H9 (cell line): ENCODE data around the gene SCN5A. TPM values are rescaled to one million over a fixed set of nuclear protein-coding genes. Genes with fewer than 3 reads are reported as not detected.

Source experiments
- DNase-seq: peaks from one replicate; pipeline ENCODE4 v3.0.0-alpha.2; 2017
- H2AFZ ChIP-seq: one replicate; pipeline ENCODE4 v1.6.1; 2013; ENCODE audit warnings: mild to moderate bottlenecking, low read length, control low read depth, moderate library complexity
- H2AK5ac ChIP-seq: 2 replicates; pipeline ENCODE4 v1.6.1; 2013; ENCODE audit warnings: low read length, control low read depth, mixed read lengths; ENCODE audit not compliant: insufficient read length
- H2BK120ac ChIP-seq: one replicate; pipeline ENCODE4 v1.6.1; 2013; ENCODE audit warnings: low read depth, mild to moderate bottlenecking, low read length, control low read depth, inconsistent platforms; ENCODE audit not compliant: poor library complexity, severe bottlenecking
- H2BK12ac ChIP-seq: 2 replicates; pipeline ENCODE4 v1.6.1; 2013; ENCODE audit warnings: low read length, control low read depth, mixed read lengths, low read depth; ENCODE audit not compliant: insufficient read length
- H2BK15ac ChIP-seq: 2 replicates; pipeline ENCODE4 v1.6.1; 2013; ENCODE audit warnings: low read depth, low read length, control low read depth
- H2BK20ac ChIP-seq: one replicate; pipeline ENCODE4 v1.6.1; 2013; ENCODE audit warnings: low read depth, mild to moderate bottlenecking, low read length, control low read depth, inconsistent platforms; ENCODE audit not compliant: poor library complexity, severe bottlenecking
- H2BK5ac ChIP-seq: 2 replicates; pipeline ENCODE4 v1.6.1; 2013; ENCODE audit warnings: low read length, control low read depth, mixed read lengths; ENCODE audit not compliant: insufficient read length
- H3K14ac ChIP-seq: 2 replicates; pipeline ENCODE4 v1.6.1; 2013; ENCODE audit warnings: low read length, control low read depth; ENCODE audit not compliant: insufficient read depth
- H3K18ac ChIP-seq: 2 replicates; pipeline ENCODE4 v1.6.1; 2013; ENCODE audit warnings: low read depth, mild to moderate bottlenecking, mixed read lengths, low read length, control low read depth; ENCODE audit not compliant: insufficient read length
- H3K23ac ChIP-seq: 2 replicates; pipeline ENCODE4 v1.6.1; 2013; ENCODE audit warnings: low read length, control low read depth, mixed read lengths, low read depth; ENCODE audit not compliant: insufficient read length
- H3K23me2 ChIP-seq: 2 replicates; pipeline ENCODE4 v1.6.1; 2013; ENCODE audit warnings: low read depth, mild to moderate bottlenecking, mixed read lengths, low read length, control low read depth; ENCODE audit not compliant: insufficient read length, poor library complexity, severe bottlenecking
- H3K27ac ChIP-seq: 2 replicates; pipeline ENCODE4 v1.5.1; 2013; ENCODE audit warnings: low read length, control low read depth, mixed read lengths, low read depth; ENCODE audit not compliant: insufficient read length
- H3K27me3 ChIP-seq: 2 replicates; pipeline ENCODE4 v1.6.1; 2013; ENCODE audit warnings: low read length, control low read depth, inconsistent platforms; ENCODE audit not compliant: insufficient read depth
- H3K4ac ChIP-seq: 2 replicates; pipeline ENCODE4 v1.6.1; 2013; ENCODE audit warnings: low read depth, mild to moderate bottlenecking, control low read depth, inconsistent platforms, low read length, moderate library complexity
- H3K4me1 ChIP-seq: 2 replicates; pipeline ENCODE4 v1.6.1; 2013; ENCODE audit warnings: low read length, control low read depth, inconsistent platforms; ENCODE audit not compliant: insufficient read depth
- H3K4me2 ChIP-seq: 2 replicates; pipeline ENCODE4 v1.6.1; 2013; ENCODE audit warnings: low read length, control low read depth, mixed read lengths; ENCODE audit not compliant: insufficient read length, insufficient read depth
- H3K56ac ChIP-seq: 2 replicates; pipeline ENCODE4 v1.6.1; 2013; ENCODE audit warnings: low read depth, mild to moderate bottlenecking, mixed read lengths, low read length, control low read depth; ENCODE audit not compliant: insufficient read length
- H3K79me1 ChIP-seq: 2 replicates; pipeline ENCODE4 v1.6.1; 2013; ENCODE audit warnings: low read depth, mild to moderate bottlenecking, moderate library complexity, low read length, control low read depth, inconsistent platforms; ENCODE audit not compliant: insufficient read depth, poor library complexity, severe bottlenecking
- H3K79me2 ChIP-seq: 2 replicates; pipeline ENCODE4 v1.6.1; 2013; ENCODE audit warnings: low read length, control low read depth, inconsistent platforms; ENCODE audit not compliant: insufficient read depth
- H3K9ac ChIP-seq: 2 replicates; pipeline ENCODE4 v1.6.1; 2013; ENCODE audit warnings: low read length, control low read depth, mixed read lengths; ENCODE audit not compliant: insufficient read length; ENCODE audit errors: extremely low read depth
- H3K9me3 ChIP-seq: one replicate; pipeline ENCODE4 v1.6.1; 2013; ENCODE audit warnings: low read depth, low read length, inconsistent platforms; ENCODE audit not compliant: control insufficient read depth
- H3T11ph ChIP-seq: one replicate; pipeline ENCODE4 v1.6.1; 2013; ENCODE audit warnings: mild to moderate bottlenecking, low read length, control low read depth, inconsistent platforms
- H4K20me1 ChIP-seq: one replicate; pipeline ENCODE4 v1.6.1; 2013; ENCODE audit not compliant: control insufficient read depth, insufficient read length, insufficient read depth
- H4K5ac ChIP-seq: 2 replicates; pipeline ENCODE4 v1.6.1; 2013; ENCODE audit warnings: low read depth, mild to moderate bottlenecking, mixed read lengths, low read length, control low read depth; ENCODE audit not compliant: insufficient read length
- H4K8ac ChIP-seq: replicated peaks from 2 replicates; pipeline ENCODE4 v1.6.1; 2013; ENCODE audit warnings: low read length, control low read depth, mixed read lengths, low read depth; ENCODE audit not compliant: insufficient read length
- H4K91ac ChIP-seq: 2 replicates; pipeline ENCODE4 v1.6.1; 2013; ENCODE audit warnings: low read depth, mild to moderate bottlenecking, moderate library complexity, mixed read lengths, low read length, control low read depth; ENCODE audit not compliant: insufficient read length
- H3K27ac Mint-ChIP-seq, 3 experiments: 2 replicates in 2 of 3; 3 replicates in 1 of 3; pipeline ENCODE4 v1.8.0; 2020 to 2021; ENCODE audit warnings: mixed read lengths in 3 of 3, mild to moderate bottlenecking in 1 of 3, moderate library complexity in 1 of 3
- H3K27me3 Mint-ChIP-seq: 2 replicates; pipeline ENCODE4 v1.8.0; 2021; ENCODE audit warnings: low read depth, mild to moderate bottlenecking, moderate library complexity, mixed read lengths
- H3K36me3 Mint-ChIP-seq, 3 experiments: 2 replicates in 2 of 3; 3 replicates in 1 of 3; pipeline ENCODE4 v1.8.0; 2020 to 2021; ENCODE audit warnings: low read depth in 3 of 3, mixed read lengths in 3 of 3; ENCODE audit not compliant: insufficient read depth in 1 of 3
- H3K4me1 Mint-ChIP-seq, 2 experiments: 2 replicates each; pipeline ENCODE4 v1.8.0; 2020; ENCODE audit warnings: mixed read lengths in 2 of 2
- H3K4me3 Mint-ChIP-seq, 2 experiments: 2 replicates in 1 of 2; 3 replicates in 1 of 2; pipeline ENCODE4 v1.8.0; 2020 to 2021; ENCODE audit warnings: mild to moderate bottlenecking in 2 of 2, mixed read lengths in 2 of 2, moderate library complexity in 1 of 2
- H3K9me3 Mint-ChIP-seq, 2 experiments: 2 replicates in 1 of 2; 3 replicates in 1 of 2; pipeline ENCODE4 v1.8.0; 2020; ENCODE audit warnings: mild to moderate bottlenecking in 2 of 2, mixed read lengths in 2 of 2, moderate library complexity in 1 of 2
- CTCF ChIP-seq: fragments of 200-600 bp; sonication (generic); conservative IDR thresholded peaks from 3 replicates; pipeline ENCODE4 v1.8.0; 2021; ENCODE audit warnings: antibody characterized with exemption, mild to moderate bottlenecking
- WGBS: extraction: QIAGEN DNeasy Blood & Tissue Kit; methylation state at CpG from one replicate; pipeline ENCODE4 v1.1.7; 2013; ENCODE audit warnings: missing lambda C conversion rate, low lambda C conversion rate, mixed read lengths; ENCODE audit not compliant: insufficient read length; ENCODE audit errors: extremely low coverage; 5-methylcytosine and 5-hydroxymethylcytosine counted together
- total RNA-seq: library from RNA; stranded (reverse); gene quantifications from 2 replicates; pipeline ENCODE4 v1.2.1, GENCODE V29; 2021

The SCN5A gene
- total RNA-seq, 1 experiment from 2014 or later: 6.5 TPM

GRCh38 chr3:38561746-38562466, 87.6 kb downstream of the SCN5A start:
- H3K4me1 Mint-ChIP-seq: 0 out of 4 replicates have a peak, but pooled peaks cover 0 to 2% of the 10 kb centered on the region in 2 experiments
- Histone ChIP-seq H2BK12ac (no peak overlapping the region), H3K14ac (no peak overlapping the region; the same call in 1 of the 2 replicates), H3K9ac (no peak overlapping the region), H4K8ac (no peak overlapping the region), H3K23ac (no peak overlapping the region), H2BK15ac (no peak overlapping the region), H2BK5ac (no peak overlapping the region), H3K4ac (no peak overlapping the region), H3K79me2 (no peaks in the 10 kb centered on the region), H3K56ac (no peak overlapping the region), H3K79me1 (no peaks in the 10 kb centered on the region), H4K91ac (no peak overlapping the region), H2BK20ac (no peak overlapping the region), H2BK120ac (no peak overlapping the region), H3K4me1 (no peaks in the 10 kb centered on the region), H4K5ac (no peak overlapping the region), H2AFZ (no peak overlapping the region), H3K9me3 (no peaks in the 10 kb centered on the region), H2AK5ac (no peak overlapping the region), H3K4me2 (no peak overlapping the region), H4K20me1 (no peaks in the 10 kb centered on the region), H3K27me3 (no peaks in the 10 kb centered on the region), H3T11ph (no peak overlapping the region), H3K23me2 (no peaks in the 10 kb centered on the region), H3K27ac (no peak overlapping the region), H3K18ac (no peak overlapping the region)
- TF ChIP-seq CTCF: no peak
- no peak overlapping the region for H3K4me3 Mint-ChIP-seq
- whole genome bisulfite sequencing: no CpG with 5 or more reads among the region's 10 CpGs
- peak; percentile 18 for DNase-seq
- no peak overlapping the region for H3K27ac Mint-ChIP-seq
- no peaks in the 10 kb centered on the region for H3K9me3 Mint-ChIP-seq
- no peaks in the 10 kb centered on the region; the same call in 1 of the 2 replicates for H3K27me3 Mint-ChIP-seq
- H3K36me3 Mint-ChIP-seq: peaks cover 0 to 12% (median 6%) of the 10 kb centered on the region in 3 experiments; a peak in 2 of 7 replicates
